Measurements from ENCODE around the gene TLE1.
A peak's percentile ranks its signal among the peaks of the same experiment; 100 is the strongest.

The TLE1 gene

GRCh38 chr9:81724242-81724889 lies 35.0 kb upstream of the TLE1 start:
- 75% methylated on average over 3 of the region's 3 CpGs for WGBS

GRCh38 chr9:81722277-81722676 lies 32.9 kb upstream of the TLE1 start:
- no peaks in the 10 kb centered on the region for H3K9me3 ChIP-seq (ENCODE audit: control insufficient read depth, low read length)
- H2AFZ ChIP-seq (ENCODE audit: low read depth, low read length), result no peak overlapping the region
- H2BK5ac ChIP-seq (ENCODE audit: low read depth, low read length, poor library complexity, severe bottlenecking), result no peak overlapping the region
- peaks cover 1% of the 10 kb centered on the region for H3K4me1 ChIP-seq (ENCODE audit: control insufficient read depth, insufficient read depth, low read depth, low read length)
- no peak overlapping the region for H3K4me2 ChIP-seq (ENCODE audit: low read length, poor library complexity, severe bottlenecking)
- H2AK5ac ChIP-seq (ENCODE audit: low read length, severe bottlenecking), result no peak overlapping the region
- no peak overlapping the region for H3K9ac ChIP-seq (ENCODE audit: low read length)
- WGBS, result 90% methylated on average over 3 of the region's 3 CpGs
- H3K27ac ChIP-seq (ENCODE audit: low read length, poor library complexity, severe bottlenecking), result no peak overlapping the region
- H3K18ac ChIP-seq (ENCODE audit: low read depth in 1 of 2, low read length in 2 of 2), result no peak overlapping the region
- H2BK15ac ChIP-seq (ENCODE audit: low read depth, poor library complexity, severe bottlenecking), result no peak overlapping the region
- DNase-seq, result no peak
- H3K4ac ChIP-seq (ENCODE audit: low read depth in 1 of 2, low read length in 2 of 2), result no peak overlapping the region
- H3K4me3 ChIP-seq (ENCODE audit: insufficient read depth in 1 of 2, low read depth in 1 of 2, low read length in 2 of 2), result no peak overlapping the region
- no peaks in the 10 kb centered on the region for H3K79me1 ChIP-seq (replicated peaks; ENCODE audit: low read length, poor library complexity, severe bottlenecking)
- peaks cover 0 to 3% of the 10 kb centered on the region in 2 experiments for H3K27me3 ChIP-seq (ENCODE audit: control insufficient read depth in 1 of 2, insufficient read depth in 1 of 2, low read length in 2 of 2)
- H3K36me3 ChIP-seq (ENCODE audit: control insufficient read depth in 1 of 2, insufficient read depth in 2 of 2, low read depth in 1 of 2, low read length in 2 of 2), result no peaks in the 10 kb centered on the region
- no peak overlapping the region for H2BK120ac ChIP-seq (ENCODE audit: low read depth, low read length)
- H4K91ac ChIP-seq (ENCODE audit: low read length), result no peak overlapping the region
- no peak overlapping the region for H3K23ac ChIP-seq (ENCODE audit: low read length in 2 of 2)
- H3K14ac ChIP-seq (ENCODE audit: low read length in 2 of 2), result peak overlapping the region in 1 of 2 experiments; percentile 75
- no peak overlapping the region for H2BK12ac ChIP-seq (ENCODE audit: low read length in 2 of 2)
- H4K8ac ChIP-seq (ENCODE audit: low read length), result no peak overlapping the region

More at GRCh38 chr9:81724242-81724889, 35.0 kb upstream of the TLE1 start:
- H3K79me1 ChIP-seq (replicated peaks; ENCODE audit: low read length, poor library complexity, severe bottlenecking), result no peaks in the 10 kb centered on the region
- no peaks in the 10 kb centered on the region for H3K36me3 ChIP-seq (ENCODE audit: control insufficient read depth in 1 of 2, insufficient read depth in 2 of 2, low read depth in 1 of 2, low read length in 2 of 2)
- peaks cover 0 to 8% of the 10 kb centered on the region in 2 experiments for H3K27me3 ChIP-seq (ENCODE audit: control insufficient read depth in 1 of 2, insufficient read depth in 1 of 2, low read length in 2 of 2)
- H3K9me3 ChIP-seq (ENCODE audit: control insufficient read depth, low read length), result no peaks in the 10 kb centered on the region
- H2BK12ac ChIP-seq (ENCODE audit: low read length in 2 of 2), result no peak overlapping the region
- H2AK5ac ChIP-seq (ENCODE audit: low read length, severe bottlenecking), result no peak overlapping the region
- peaks cover 1% of the 10 kb centered on the region for H3K4me1 ChIP-seq (ENCODE audit: control insufficient read depth, insufficient read depth, low read depth, low read length)
- H2AFZ ChIP-seq (ENCODE audit: low read depth, low read length), result no peak overlapping the region
- no peak overlapping the region for H3K4me3 ChIP-seq (ENCODE audit: insufficient read depth in 1 of 2, low read depth in 1 of 2, low read length in 2 of 2)
- H3K23ac ChIP-seq (ENCODE audit: low read length in 2 of 2), result no peak overlapping the region
- no peak overlapping the region for H2BK120ac ChIP-seq (ENCODE audit: low read depth, low read length)
- H3K4ac ChIP-seq (ENCODE audit: low read depth in 1 of 2, low read length in 2 of 2), result no peak overlapping the region
- no peak overlapping the region for H2BK5ac ChIP-seq (ENCODE audit: low read depth, low read length, poor library complexity, severe bottlenecking)
- peak overlapping the region; percentile 45 for H3K27ac ChIP-seq (ENCODE audit: low read length, poor library complexity, severe bottlenecking)
- peak overlapping the region in 1 of 2 experiments; percentile 57 for H3K18ac ChIP-seq (ENCODE audit: low read depth in 1 of 2, low read length in 2 of 2)
- no peak overlapping the region for H2BK15ac ChIP-seq (ENCODE audit: low read depth, poor library complexity, severe bottlenecking)
- H3K4me2 ChIP-seq (ENCODE audit: low read length, poor library complexity, severe bottlenecking), result peak overlapping the region; percentile 16
- no peak overlapping the region for H3K9ac ChIP-seq (ENCODE audit: low read length)
- H4K91ac ChIP-seq (ENCODE audit: low read length), result no peak overlapping the region
- no peak for DNase-seq
- no peak overlapping the region for H3K14ac ChIP-seq (ENCODE audit: low read length in 2 of 2)
- H4K8ac ChIP-seq (ENCODE audit: low read length), result no peak overlapping the region

GRCh38 chr9:81720450-81721086 lies 31.2 kb upstream of the TLE1 start:
- 98% methylated on average over 9 of the region's 9 CpGs for WGBS
- Histone ChIP-seq H3K14ac (ENCODE audit: low read length in 2 of 2) (no peak overlapping the region), H3K36me3 (ENCODE audit: control insufficient read depth in 1 of 2, insufficient read depth in 2 of 2, low read depth in 1 of 2, low read length in 2 of 2) (no peaks in the 10 kb centered on the region), H2BK5ac (ENCODE audit: low read depth, low read length, poor library complexity, severe bottlenecking) (no peak overlapping the region), H4K91ac (ENCODE audit: low read length) (no peak overlapping the region), H3K23ac (ENCODE audit: low read length in 2 of 2) (no peak overlapping the region), H3K4me2 (ENCODE audit: low read length, poor library complexity, severe bottlenecking) (no peak overlapping the region), H3K18ac (ENCODE audit: low read depth in 1 of 2, low read length in 2 of 2) (no peak overlapping the region), H3K27ac (ENCODE audit: low read length, poor library complexity, severe bottlenecking) (no peak overlapping the region), H3K4me3 (ENCODE audit: insufficient read depth in 1 of 2, low read depth in 1 of 2, low read length in 2 of 2) (no peak overlapping the region), H2BK120ac (ENCODE audit: low read depth, low read length) (no peak overlapping the region), H3K4ac (ENCODE audit: low read depth in 1 of 2, low read length in 2 of 2) (no peak overlapping the region), H2AFZ (ENCODE audit: low read depth, low read length) (no peak overlapping the region), H2AK5ac (ENCODE audit: low read length, severe bottlenecking) (no peak overlapping the region), H3K79me1 (replicated peaks; ENCODE audit: low read length, poor library complexity, severe bottlenecking) (no peaks in the 10 kb centered on the region), H2BK15ac (ENCODE audit: low read depth, poor library complexity, severe bottlenecking) (no peak overlapping the region), H3K4me1 (ENCODE audit: control insufficient read depth, insufficient read depth, low read depth, low read length) (peaks cover 1% of the 10 kb centered on the region), H3K9ac (ENCODE audit: low read length) (no peak overlapping the region), H2BK12ac (ENCODE audit: low read length in 2 of 2) (no peak overlapping the region), H3K9me3 (ENCODE audit: control insufficient read depth, low read length) (no peaks in the 10 kb centered on the region), H3K27me3 (ENCODE audit: control insufficient read depth in 1 of 2, insufficient read depth in 1 of 2, low read length in 2 of 2) (peaks cover 0 to 3% of the 10 kb centered on the region in 2 experiments), H4K8ac (ENCODE audit: low read length) (no peak overlapping the region)
- DNase-seq, result no peak

- no peak overlapping the region for H3K4ac ChIP-seq (ENCODE audit: low read depth in 1 of 2, low read length in 2 of 2)
- peaks cover 0 to 3% of the 10 kb centered on the region in 2 experiments for H3K27me3 ChIP-seq (ENCODE audit: control insufficient read depth in 1 of 2, insufficient read depth in 1 of 2, low read length in 2 of 2)
- DNase-seq, result no peak
- no peak overlapping the region for H2BK120ac ChIP-seq (ENCODE audit: low read depth, low read length)
- no peak overlapping the region for H3K18ac ChIP-seq (ENCODE audit: low read depth in 1 of 2, low read length in 2 of 2)
- no peak overlapping the region for H3K14ac ChIP-seq (ENCODE audit: low read length in 2 of 2)
- H3K4me2 ChIP-seq (ENCODE audit: low read length, poor library complexity, severe bottlenecking), result no peak overlapping the region
- H3K36me3 ChIP-seq (ENCODE audit: control insufficient read depth in 1 of 2, insufficient read depth in 2 of 2, low read depth in 1 of 2, low read length in 2 of 2), result no peaks in the 10 kb centered on the region
- no peak overlapping the region for H3K9ac ChIP-seq (ENCODE audit: low read length)
- H3K79me1 ChIP-seq (replicated peaks; ENCODE audit: low read length, poor library complexity, severe bottlenecking), result no peaks in the 10 kb centered on the region
- no peak overlapping the region for H2AFZ ChIP-seq (ENCODE audit: low read depth, low read length)
- H2BK5ac ChIP-seq (ENCODE audit: low read depth, low read length, poor library complexity, severe bottlenecking), result no peak overlapping the region
- no peak overlapping the region for H2AK5ac ChIP-seq (ENCODE audit: low read length, severe bottlenecking)
- no peak overlapping the region for H4K91ac ChIP-seq (ENCODE audit: low read length)
- no peak overlapping the region for H4K8ac ChIP-seq (ENCODE audit: low read length)
- no peak overlapping the region for H3K27ac ChIP-seq (ENCODE audit: low read length, poor library complexity, severe bottlenecking)
- no peak overlapping the region for H3K4me3 ChIP-seq (ENCODE audit: insufficient read depth in 1 of 2, low read depth in 1 of 2, low read length in 2 of 2)
- H3K4me1 ChIP-seq (ENCODE audit: control insufficient read depth, insufficient read depth, low read depth, low read length), result peaks cover 1% of the 10 kb centered on the region
- H3K23ac ChIP-seq (ENCODE audit: low read length in 2 of 2), result no peak overlapping the region
- H2BK15ac ChIP-seq (ENCODE audit: low read depth, poor library complexity, severe bottlenecking), result no peak overlapping the region
- no peaks in the 10 kb centered on the region for H3K9me3 ChIP-seq (ENCODE audit: control insufficient read depth, low read length)
- WGBS, result 96% methylated on average over 3 of the region's 4 CpGs
- H2BK12ac ChIP-seq (ENCODE audit: low read length in 2 of 2), result no peak overlapping the region
These were observed 30.6 kb upstream of the TLE1 start for GRCh38 chr9:81719972-81720371.

Measured in mesenchymal stem cell (in vitro differentiated cells and primary cell).